ENCODE data around the gene DNM1L. TPM values are rescaled to one million over a fixed set of nuclear protein-coding genes. Genes with fewer than 3 reads are reported as not detected.

Gene DNM1L
- total RNA-seq (10 to 100 TPM; 44.1 to 62.8 TPM), polyA plus RNA-seq (ENCODE audit: insufficient read length in 6 of 6) (100 to 1,000 TPM in 5 of 6 donors, 10 to 100 TPM in 1; 98.5 to 128 (median 121) TPM)
- long read RNA-seq, donor 1, partial matches to known transcripts = 32 of 64 reads
- long read RNA-seq, donor 1, other reads (novel, unspliced or antisense) = 26 of 64 reads
- long read RNA-seq, donor 2, full-length matches to known transcripts = 7 of 46 reads
- long read RNA-seq, donor 2, partial matches to known transcripts = 39 of 46 reads
- long read RNA-seq, donor 2, other reads (novel, unspliced or antisense) = 0 of 46 reads
- long read RNA-seq, donor 3, full-length matches to known transcripts = 7 of 45 reads
- long read RNA-seq, donor 3, partial matches to known transcripts = 38 of 45 reads
- long read RNA-seq, donor 3, other reads (novel, unspliced or antisense) = 0 of 45 reads
- long read RNA-seq, donor 4, partial matches to known transcripts = 2 of 3 reads
- long read RNA-seq, donor 4, other reads (novel, unspliced or antisense) = 0 of 3 reads
- long read RNA-seq, donor 5, full-length matches to known transcripts = 5 of 46 reads
- long read RNA-seq, donor 5, partial matches to known transcripts = 41 of 46 reads
- long read RNA-seq, donor 5, other reads (novel, unspliced or antisense) = 0 of 46 reads
- long read RNA-seq, donor 6, full-length matches to known transcripts = 7 of 37 reads
- long read RNA-seq, donor 6, partial matches to known transcripts = 30 of 37 reads
- long read RNA-seq, donor 6, other reads (novel, unspliced or antisense) = 0 of 37 reads
- long read RNA-seq, donor 7, full-length matches to known transcripts = 5 of 24 reads
- long read RNA-seq, donor 7, partial matches to known transcripts = 19 of 24 reads
- long read RNA-seq, donor 7, other reads (novel, unspliced or antisense) = 0 of 24 reads
- long read RNA-seq, donor 8, partial matches to known transcripts = 28 of 36 reads
- long read RNA-seq, donor 8, other reads (novel, unspliced or antisense) = 0 of 36 reads
- long read RNA-seq, donor 9 = 0 reads
- long read RNA-seq, donor 10, partial matches to known transcripts = 2 of 4 reads
- long read RNA-seq, donor 10, other reads (novel, unspliced or antisense) = 1 of 4 reads
- long read RNA-seq, donor 11, full-length matches to known transcripts = 12 of 57 reads
- long read RNA-seq, donor 11, partial matches to known transcripts = 31 of 57 reads
- long read RNA-seq, donor 11, other reads (novel, unspliced or antisense) = 14 of 57 reads
- long read RNA-seq, donor 12, full-length matches to known transcripts = 6 of 36 reads
- long read RNA-seq, donor 12, partial matches to known transcripts = 30 of 36 reads
- long read RNA-seq, donor 12, other reads (novel, unspliced or antisense) = 0 of 36 reads

- no peaks in the 10 kb centered on the region for H3K27me3 ChIP-seq
- peak; percentile 93 to 99 (median 96) for DNase-seq
- intact Hi-C loops (cut with DNase I) = loop anchor here in 1 of 2 donors (10.0 kb wide), 1 partner anchor 315 kb away; no protein-coding TSS in a partner anchor
- H3K36me3 ChIP-seq = peaks cover 0 to 11% of the 10 kb centered on the region in 2 donors
- H3K4me3 ChIP-seq = peak within 1 kb of the TSS; percentile 89 to 97
- peak within 1 kb of the TSS; percentile 91 to 97 for H3K27ac ChIP-seq
- peaks cover 9 to 29% of the 10 kb centered on the region in 2 donors for H3K4me1 ChIP-seq
- peak; percentile 99 for ATAC-seq
- no peaks in the 10 kb centered on the region for H3K9me3 ChIP-seq
- TF ChIP-seq, protein P1, sequence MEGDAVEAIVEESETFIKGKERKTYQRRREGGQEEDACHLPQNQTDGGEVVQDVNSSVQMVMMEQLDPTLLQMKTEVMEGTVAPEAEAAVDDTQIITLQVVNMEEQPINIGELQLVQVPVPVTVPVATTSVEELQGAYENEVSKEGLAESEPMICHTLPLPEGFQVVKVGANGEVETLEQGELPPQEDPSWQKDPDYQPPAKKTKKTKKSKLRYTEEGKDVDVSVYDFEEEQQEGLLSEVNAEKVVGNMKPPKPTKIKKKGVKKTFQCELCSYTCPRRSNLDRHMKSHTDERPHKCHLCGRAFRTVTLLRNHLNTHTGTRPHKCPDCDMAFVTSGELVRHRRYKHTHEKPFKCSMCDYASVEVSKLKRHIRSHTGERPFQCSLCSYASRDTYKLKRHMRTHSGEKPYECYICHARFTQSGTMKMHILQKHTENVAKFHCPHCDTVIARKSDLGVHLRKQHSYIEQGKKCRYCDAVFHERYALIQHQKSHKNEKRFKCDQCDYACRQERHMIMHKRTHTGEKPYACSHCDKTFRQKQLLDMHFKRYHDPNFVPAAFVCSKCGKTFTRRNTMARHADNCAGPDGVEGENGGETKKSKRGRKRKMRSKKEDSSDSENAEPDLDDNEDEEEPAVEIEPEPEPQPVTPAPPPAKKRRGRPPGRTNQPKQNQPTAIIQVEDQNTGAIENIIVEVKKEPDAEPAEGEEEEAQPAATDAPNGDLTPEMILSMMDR (IDR thresholded peaks at IDR 0.05) = peak in 1 of 2 donors; percentile 25
These were observed at the start of gene DNM1L for GRCh38 chr12:32679091-32679919. Gene DNM1L, plus strand, starts transcription at chr12:32679301. Its CDS starts 63 bp downstream, at chr12:32679364.

- no peak for DNase-seq
- H3K27me3 ChIP-seq = no peaks in the 10 kb centered on the region
- no peak overlapping the region for H3K27ac ChIP-seq
- no peaks in the 10 kb centered on the region for H3K4me1 ChIP-seq
- intact Hi-C loops (cut with DNase I) = no loop called here
- TF ChIP-seq, protein P1 (IDR thresholded peaks at IDR 0.05) = no peak
- no peak overlapping the region for H3K4me3 ChIP-seq
- H3K36me3 ChIP-seq = peaks cover 0 to 92% of the 10 kb centered on the region in 2 donors
- no peaks in the 10 kb centered on the region for H3K9me3 ChIP-seq
- no peak for ATAC-seq
These were observed 37.7 kb upstream of the DNM1L start for GRCh38 chr12:32641287-32641901.

- H3K36me3 ChIP-seq = peaks cover 0 to 65% of the 10 kb centered on the region in 2 donors
- TF ChIP-seq, protein P1 (IDR thresholded peaks at IDR 0.05) = no peak
These were observed 34.7 kb upstream of the DNM1L start for GRCh38 chr12:32644431-32644830.

DNA sequence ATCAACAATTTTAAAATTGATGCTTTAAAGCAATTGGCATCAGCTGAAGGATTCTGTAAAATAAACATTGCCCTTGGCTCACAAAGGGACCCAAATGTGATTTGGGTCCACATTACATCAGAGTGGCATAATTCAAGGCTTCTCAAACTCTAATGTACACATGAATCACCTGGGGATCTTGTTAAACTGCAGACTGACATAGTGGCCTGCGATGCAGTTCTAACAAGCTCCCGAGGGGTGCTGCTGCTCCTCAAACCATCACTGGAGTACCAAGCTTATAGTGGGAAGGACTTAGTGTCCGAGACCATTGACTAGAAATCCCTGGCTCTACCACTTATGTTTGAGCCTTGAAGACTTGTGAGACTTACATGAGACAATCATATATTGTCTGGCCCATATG is 31.8 kb upstream of the DNM1L start:
- Histone ChIP-seq H3K36me3 (peaks cover 0 to 38% of the 10 kb centered on the region in 2 donors), H3K27me3 (no peaks in the 10 kb centered on the region), H3K4me3 (no peak overlapping the region), H3K4me1 (no peaks in the 10 kb centered on the region), H3K9me3 (no peaks in the 10 kb centered on the region), H3K27ac (no peak overlapping the region)
- DNase-seq (no peak), ATAC-seq (no peak)
- TF ChIP-seq, protein P1 (IDR thresholded peaks at IDR 0.05) = no peak
- intact Hi-C loops (cut with DNase I) = no loop called here

More at GRCh38 chr12:32644431-32644830, 34.7 kb upstream of the DNM1L start:
- DNase-seq (no peak), ATAC-seq (no peak)
- H3K9me3 ChIP-seq = no peaks in the 10 kb centered on the region
- intact Hi-C loops (cut with DNase I) = no loop called here
- H3K4me3 ChIP-seq = no peak overlapping the region
- H3K27me3 ChIP-seq = no peaks in the 10 kb centered on the region
- no peak overlapping the region for H3K27ac ChIP-seq
- no peaks in the 10 kb centered on the region for H3K4me1 ChIP-seq

Data from left lung (tissue), 14 donors.